ENCODE measurements around the gene MATN3.

GRCh38 chr2:20001361-20001863 lies 11.1 kb downstream of the MATN3 start:
- TF ChIP-seq POLR2AphosphoS5 (IDR thresholded peaks at IDR 0.05; ENCODE audit: low read depth, low read length) (no peak), CTCF (IDR thresholded peaks at IDR 0.05) (no peak), REST (IDR thresholded peaks at IDR 0.05; ENCODE audit: insufficient read depth in 1 of 2, low read depth in 2 of 2, low read length in 1 of 2) (no peak), TCF7L2 (IDR thresholded peaks at IDR 0.05; ENCODE audit: low read depth, low read length) (no peak)

Data from Panc1 (cell line).